Measurements from ENCODE around the gene ZNF865.

GRCh38 chr19:55590109-55590508 is 15.3 kb upstream of the ZNF865 start:
- no peak for TF ChIP-seq CTCF (IDR thresholded peaks at IDR 0.05)
- no peak for TF ChIP-seq POLR2A (IDR thresholded peaks at IDR 0.05)

Data from Peyer's patch (tissue), 4 donors.